ENCODE measurements around the gene STRIP1.

- TF ChIP-seq CTCF (IDR thresholded peaks at IDR 0.05) (no peak), POLR2A (IDR thresholded peaks at IDR 0.05) (no peak)
Observed at GRCh38 chr1:110067479-110067892, 33.1 kb downstream of the STRIP1 start.
